HL-60 (cell line): ENCODE data around the gene YWHAE.

ENCODE experiments used
- CTCF ChIP-seq: IDR thresholded peaks from one replicate; pipeline ENCODE4 v1.5.1; 2011; ENCODE audit warnings: low read length, control low read depth, inconsistent platforms; ENCODE audit not compliant: insufficient read depth
- POLR2AphosphoS5 ChIP-seq: IDR thresholded peaks from 2 replicates; pipeline ENCODE4 v1.6.1; 2012; ENCODE audit warnings: low read depth
- REST ChIP-seq: IDR thresholded peaks from 2 replicates; pipeline ENCODE4 v1.6.1; 2012; ENCODE audit warnings: low read depth; ENCODE audit not compliant: insufficient replicate concordance

- TF ChIP-seq CTCF (no peak), REST (no peak), POLR2AphosphoS5 (no peak)
Measured at GRCh38 chr17:1435326-1435725, 35.3 kb upstream of the YWHAE start.
